HK-2 (cell line): ENCODE data around the gene AKT2.

Experiments
- DNase-seq: peaks from one replicate; pipeline ENCODE4 v3.0.0-alpha.2; 2018; ENCODE audit not compliant: unreplicated experiment

AKT2 gene

GRCh38 chr19:40273469-40274360 lies 11.4 kb downstream of the AKT2 start:
- no peak for DNase-seq

GRCh38 chr19:40272261-40272660 lies 12.9 kb downstream of the AKT2 start:
- no peak for DNase-seq

DNA sequence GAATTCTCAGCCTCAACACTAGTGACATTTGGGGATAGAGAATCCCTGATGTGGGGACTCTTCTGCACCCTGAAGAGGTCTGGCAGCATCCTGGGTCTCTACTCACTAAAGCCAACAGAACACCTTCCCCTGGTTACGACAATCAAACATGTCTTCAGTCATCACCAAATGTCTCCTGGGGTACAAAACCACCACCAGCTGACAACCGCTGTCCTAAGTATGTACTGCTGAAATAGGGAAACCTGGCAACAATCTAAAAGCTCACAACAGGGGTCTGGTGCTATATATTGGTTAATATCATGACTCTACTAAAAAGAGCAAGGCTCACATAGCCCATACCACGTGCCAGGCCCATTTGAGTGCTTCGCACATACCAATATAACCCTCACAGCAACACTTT lies 13.4 kb downstream of the AKT2 start:
- DNase-seq: no peak

DNA sequence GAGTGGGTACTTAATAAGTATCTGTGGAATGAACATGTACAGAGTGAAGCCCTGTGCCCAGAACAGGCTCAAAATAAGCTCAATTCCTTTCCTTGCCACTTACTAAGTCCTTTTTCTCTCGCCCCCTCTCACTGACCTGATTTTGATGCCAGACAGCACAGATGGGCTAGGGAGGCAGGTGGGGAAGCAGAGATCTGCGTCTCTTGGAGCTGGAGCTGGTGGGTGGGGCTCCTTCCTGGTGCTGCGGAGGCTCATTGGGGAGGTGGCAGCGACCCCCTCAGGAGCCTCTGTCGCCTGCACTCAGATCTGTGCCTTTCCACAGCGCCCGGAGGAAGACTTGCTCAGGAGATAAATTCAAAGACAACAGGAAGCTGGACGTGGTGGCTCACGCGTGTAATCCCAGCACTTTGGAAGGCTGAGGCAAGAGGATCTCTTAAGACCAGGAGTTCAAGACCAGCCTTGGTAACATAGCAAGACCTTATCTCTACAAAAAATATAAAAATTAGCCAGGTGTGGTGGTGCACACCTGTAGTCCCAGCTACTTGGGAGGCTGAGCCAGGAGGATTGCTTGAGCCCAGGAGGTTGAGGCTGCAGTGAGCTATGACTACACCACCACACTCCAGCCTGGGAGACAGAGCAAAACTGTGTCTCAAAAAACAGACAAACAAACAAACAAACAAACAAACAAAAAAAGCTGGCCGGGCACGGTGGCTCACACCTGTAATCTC lies 14.6 kb downstream of the AKT2 start:
- no peak for DNase-seq

DNA sequence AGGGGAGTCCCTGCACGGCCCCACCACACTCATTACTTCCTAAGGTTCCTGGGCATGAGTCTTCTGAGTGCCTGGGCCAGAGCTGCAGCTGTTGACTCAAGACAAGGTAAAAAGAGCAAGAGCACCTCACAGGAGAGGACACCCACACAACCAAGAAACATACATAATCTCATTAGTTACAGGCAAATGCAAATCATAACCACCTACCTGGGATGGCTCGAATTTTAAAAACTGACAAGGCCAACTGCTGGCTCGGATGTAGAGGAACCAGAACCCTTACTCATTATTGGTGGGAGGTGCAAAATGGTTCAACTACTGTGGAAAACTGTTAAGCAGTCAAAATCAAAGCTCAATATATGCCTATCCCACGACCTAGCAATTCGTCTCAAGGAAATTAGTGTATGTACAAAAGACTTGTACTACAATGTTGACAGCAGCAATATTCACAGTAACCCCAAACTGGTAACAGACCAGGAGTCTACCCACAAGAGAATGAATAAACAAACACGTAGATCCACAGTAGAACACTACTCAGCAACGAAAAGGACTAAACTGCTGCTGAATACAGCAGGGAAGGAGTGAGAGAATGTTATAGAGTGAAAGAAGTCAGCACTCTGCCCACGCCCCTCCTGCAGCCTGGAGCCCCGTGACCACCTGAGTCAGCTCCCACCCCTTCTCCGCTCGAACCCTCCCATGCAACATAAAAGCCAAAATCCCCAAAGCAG lies 15.8 kb downstream of the AKT2 start:
- DNase-seq: no peak

DNA sequence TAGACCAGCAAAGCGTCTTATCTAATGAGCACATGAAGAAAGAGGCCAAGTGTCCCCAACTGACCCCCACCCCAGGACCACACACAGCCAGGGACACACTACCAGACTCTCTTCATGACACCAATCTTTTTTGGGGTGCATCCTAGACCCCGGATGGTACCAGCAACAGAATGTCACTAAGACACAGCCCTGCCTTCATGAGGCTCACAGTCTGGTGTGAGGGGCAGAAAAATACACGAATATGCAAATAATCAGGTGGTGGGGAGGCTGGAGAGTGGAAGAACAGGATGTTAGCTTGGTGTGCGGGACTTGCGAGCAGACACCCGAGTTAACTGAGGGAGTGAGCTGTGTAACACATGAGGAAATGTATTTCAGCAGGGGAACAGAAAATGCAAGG lies 17.5 kb downstream of the AKT2 start:
- DNase-seq: no peak

DNA sequence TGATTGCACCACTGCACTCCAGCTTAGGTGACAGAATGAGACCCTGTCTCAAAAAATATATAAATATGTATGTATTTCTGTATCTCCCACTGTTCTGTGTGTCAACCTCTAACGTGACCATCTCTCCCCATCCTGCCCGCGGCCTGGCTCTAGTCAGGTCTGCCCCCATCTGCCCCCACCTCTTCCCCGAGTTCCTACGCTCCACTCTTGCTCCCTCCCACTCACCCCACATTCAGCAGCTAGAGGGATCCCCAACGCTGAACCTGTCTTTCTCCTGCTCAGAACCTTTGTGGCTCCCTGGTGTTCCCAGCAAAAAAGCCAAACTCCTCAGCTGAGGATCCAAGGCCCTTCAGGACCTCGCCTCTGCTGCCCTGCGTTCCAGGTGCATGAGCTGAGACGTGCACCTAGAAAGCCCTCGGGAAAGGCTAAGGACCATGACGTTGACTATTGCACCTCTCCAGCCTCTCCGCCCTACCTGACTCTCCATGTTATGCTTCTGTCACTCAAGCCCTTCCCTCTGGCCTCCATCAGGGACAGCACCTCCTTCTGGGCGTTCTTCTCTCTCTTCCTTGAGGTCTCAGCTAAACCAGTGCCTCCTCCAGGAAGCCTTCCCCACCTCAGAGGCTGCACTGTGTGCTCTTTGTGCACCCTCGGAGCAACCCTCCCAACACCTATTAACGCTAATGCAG lies 18.1 kb downstream of the AKT2 start:
- DNase-seq: no peak

- DNase-seq: no peak
Observed at GRCh38 chr19:40266119-40266518, 19.0 kb downstream of the AKT2 start.

DNA sequence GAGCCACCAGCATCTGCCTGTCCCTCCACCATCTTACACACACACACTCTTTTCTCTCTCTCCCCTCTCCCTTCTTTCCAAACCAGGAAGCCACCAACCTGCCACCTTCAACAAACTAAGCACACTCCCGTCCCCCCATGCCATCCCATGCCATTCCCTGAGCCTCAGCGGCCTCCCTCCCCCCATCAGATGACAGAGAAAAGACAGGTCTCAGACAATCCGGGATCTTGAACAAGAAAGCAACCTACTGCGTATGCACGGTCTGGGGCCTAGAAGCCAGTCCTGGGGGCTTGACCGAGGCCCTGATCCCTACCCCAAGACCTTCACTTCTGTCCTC lies 19.4 kb downstream of the AKT2 start:
- DNase-seq: no peak

GRCh38 chr19:40265055-40265762 lies 19.9 kb downstream of the AKT2 start:
- DNase-seq: no peak

DNA sequence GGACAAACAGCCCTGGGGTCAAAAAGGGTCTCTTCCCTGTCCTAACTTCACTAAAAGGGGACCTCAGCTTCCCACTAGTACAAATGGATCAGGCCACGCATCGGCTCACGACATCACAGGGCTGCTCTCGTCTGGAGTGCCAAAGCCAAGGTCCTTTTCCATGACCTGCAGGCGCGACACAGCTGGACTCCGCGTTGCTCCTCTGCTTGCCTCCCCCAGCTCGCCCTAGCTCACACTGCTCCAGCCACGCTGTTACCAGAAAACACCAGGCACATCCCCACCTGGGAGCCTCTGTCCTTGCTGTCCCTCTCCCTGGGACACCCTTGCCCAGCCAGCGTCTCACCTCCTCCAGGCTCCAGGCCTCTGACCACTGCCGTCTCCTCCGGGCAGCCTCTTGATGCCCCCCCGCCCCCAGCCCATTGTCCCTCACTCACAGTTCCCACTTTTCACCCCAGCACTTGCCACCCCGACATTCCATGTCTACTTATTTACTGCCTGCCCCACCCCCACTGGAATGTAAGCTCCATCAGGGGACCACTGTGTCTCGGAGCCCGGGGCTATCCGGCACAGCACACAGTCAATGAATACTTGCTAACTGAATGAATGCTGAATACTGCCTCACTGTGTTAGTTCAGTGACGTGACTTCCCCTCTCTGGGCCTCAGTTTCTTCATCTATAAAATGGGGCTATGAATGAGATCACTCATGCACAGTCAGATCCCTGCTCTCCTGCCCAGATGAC lies 20.7 kb downstream of the AKT2 start:
- DNase-seq: no peak

- no peak for DNase-seq
Observed at GRCh38 chr19:40263440-40264313, 21.5 kb downstream of the AKT2 start.

- no peak for DNase-seq
Observed at GRCh38 chr19:40262422-40262821, 22.7 kb downstream of the AKT2 start.

- DNase-seq: no peak
Observed at GRCh38 chr19:40261631-40262030, 23.5 kb downstream of the AKT2 start.

GRCh38 chr19:40257096-40257517 lies 28.0 kb downstream of the AKT2 start:
- no peak for DNase-seq

GRCh38 chr19:40256512-40256911 lies 28.6 kb downstream of the AKT2 start:
- DNase-seq: no peak

GRCh38 chr19:40255619-40256166 lies 29.5 kb downstream of the AKT2 start:
- no peak for DNase-seq

GRCh38 chr19:40254714-40255418 lies 30.3 kb downstream of the AKT2 start:
- no peak for DNase-seq

DNA sequence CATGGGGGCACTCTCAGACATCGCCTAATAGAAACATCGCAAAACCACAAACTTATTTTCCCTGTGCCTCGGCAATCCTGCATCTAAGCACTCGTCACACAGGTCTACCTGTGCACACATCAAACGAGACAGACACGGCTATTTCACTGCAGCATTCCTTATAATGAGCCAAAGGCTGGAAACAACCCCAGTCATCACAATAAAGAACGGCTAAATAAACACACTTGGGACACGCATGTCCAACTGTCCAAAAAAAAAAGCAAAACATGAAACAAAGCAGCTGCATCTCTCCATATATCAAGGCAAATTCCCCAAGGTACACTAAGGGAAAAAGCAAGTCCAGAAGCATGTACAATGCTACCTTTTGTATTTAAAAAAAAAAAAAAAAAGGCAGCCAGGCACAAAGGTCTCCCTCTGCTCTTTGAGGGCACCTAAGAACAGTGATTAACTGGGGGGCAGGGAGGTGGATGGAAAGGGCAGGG lies 31.5 kb downstream of the AKT2 start:
- no peak for DNase-seq
